Gastroesophageal sphincter (tissue), 4 donors: ENCODE results near the gene DLGAP3. TPM values are rescaled to one million over a fixed set of nuclear protein-coding genes. Genes with fewer than 3 reads are reported as not detected.

Source experiments
- ATAC-seq: fragments of 150-250 bp; one replicate; pipeline ENCODE4 v1.9.1; 2016; ENCODE audit warnings: mild to moderate bottlenecking, moderate library complexity
- H3K27ac ChIP-seq, 4 donors: fragments of 200-600 bp; sonication (generic) in 3 of 4; 1 replicate in 3 of 4; 2 replicates in 1 of 4; pipeline ENCODE4 v1.5.1; 2016 to 2019
- H3K27me3 ChIP-seq: fragments of 200-600 bp; sonication (generic); one replicate; pipeline ENCODE4 v1.5.1; 2019
- H3K36me3 ChIP-seq, 2 donors: fragments of 200-600 bp; sonication (generic); one replicate each; pipeline ENCODE4 v1.5.1; 2019; ENCODE audit warnings: control low read depth in 1 of 2
- H3K4me1 ChIP-seq, 3 donors: fragments of 200-600 bp; sonication (generic); 1 replicate in 2 of 3; 2 replicates in 1 of 3; pipeline ENCODE4 v1.5.1; 2016 to 2019; ENCODE audit warnings: control low read depth in 2 of 3
- H3K4me3 ChIP-seq, 2 donors: fragments of 200-600 bp; sonication (generic); one replicate each; pipeline ENCODE4 v1.5.1; 2019; ENCODE audit warnings: mild to moderate bottlenecking in 1 of 2, moderate library complexity in 1 of 2
- H3K9me3 ChIP-seq, 3 donors: fragments of 200-600 bp; sonication (generic); one replicate each; pipeline ENCODE4 v1.5.1; 2017 to 2019; ENCODE audit warnings: control low read depth in 2 of 3
- EP300 ChIP-seq: sonication (generic); formaldehyde crosslinking; IDR thresholded peaks from one replicate; pipeline ENCODE4 v1.6.1; 2017; ENCODE audit warnings: antibody characterized with exemption, mild to moderate bottlenecking
- POLR2A ChIP-seq, 2 donors: fragments of 450-650 bp; IDR thresholded peaks; one replicate each; pipeline ENCODE4 v1.6.1; 2017; ENCODE audit warnings: antibody characterized with exemption in 2 of 2, mild to moderate bottlenecking in 2 of 2, moderate library complexity in 1 of 2
- POLR2AphosphoS5 ChIP-seq: sonication (generic); formaldehyde crosslinking; IDR thresholded peaks from one replicate; pipeline ENCODE4 v1.6.1; 2017; ENCODE audit warnings: antibody characterized with exemption
- WGBS, 2 donors: methylation state at CpG; one replicate each; pipeline ENCODE4 v1.1.5; 2018; ENCODE audit warnings: low coverage in 1 of 2; 5-methylcytosine and 5-hydroxymethylcytosine counted together
- total RNA-seq, 4 donors: library from RNA; depleted of rRNA; stranded (reverse); fragments of >200 nt; gene quantifications; one replicate each; pipeline ENCODE4 v1.1.0, GENCODE V29; 2016
- TF ChIP-seq, protein P1 (sequence below), 4 experiments: fragments of 200-600 bp in 2 of 4; fragments of 450-650 bp in 2 of 4; sonication (generic) in 1 of 4; IDR thresholded peaks; one replicate each; pipeline ENCODE4 v1.5.1; 2017 to 2019; ENCODE audit warnings: antibody characterized with exemption in 4 of 4, mild to moderate bottlenecking in 2 of 4, moderate library complexity in 2 of 4

Gene DLGAP3, protein sequence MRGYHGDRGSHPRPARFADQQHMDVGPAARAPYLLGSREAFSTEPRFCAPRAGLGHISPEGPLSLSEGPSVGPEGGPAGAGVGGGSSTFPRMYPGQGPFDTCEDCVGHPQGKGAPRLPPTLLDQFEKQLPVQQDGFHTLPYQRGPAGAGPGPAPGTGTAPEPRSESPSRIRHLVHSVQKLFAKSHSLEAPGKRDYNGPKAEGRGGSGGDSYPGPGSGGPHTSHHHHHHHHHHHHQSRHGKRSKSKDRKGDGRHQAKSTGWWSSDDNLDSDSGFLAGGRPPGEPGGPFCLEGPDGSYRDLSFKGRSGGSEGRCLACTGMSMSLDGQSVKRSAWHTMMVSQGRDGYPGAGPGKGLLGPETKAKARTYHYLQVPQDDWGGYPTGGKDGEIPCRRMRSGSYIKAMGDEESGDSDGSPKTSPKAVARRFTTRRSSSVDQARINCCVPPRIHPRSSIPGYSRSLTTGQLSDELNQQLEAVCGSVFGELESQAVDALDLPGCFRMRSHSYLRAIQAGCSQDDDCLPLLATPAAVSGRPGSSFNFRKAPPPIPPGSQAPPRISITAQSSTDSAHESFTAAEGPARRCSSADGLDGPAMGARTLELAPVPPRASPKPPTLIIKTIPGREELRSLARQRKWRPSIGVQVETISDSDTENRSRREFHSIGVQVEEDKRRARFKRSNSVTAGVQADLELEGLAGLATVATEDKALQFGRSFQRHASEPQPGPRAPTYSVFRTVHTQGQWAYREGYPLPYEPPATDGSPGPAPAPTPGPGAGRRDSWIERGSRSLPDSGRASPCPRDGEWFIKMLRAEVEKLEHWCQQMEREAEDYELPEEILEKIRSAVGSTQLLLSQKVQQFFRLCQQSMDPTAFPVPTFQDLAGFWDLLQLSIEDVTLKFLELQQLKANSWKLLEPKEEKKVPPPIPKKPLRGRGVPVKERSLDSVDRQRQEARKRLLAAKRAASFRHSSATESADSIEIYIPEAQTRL
- under 1 TPM in 2 of 4 donors, not detected in 2; 0.12 to 0.13 TPM for total RNA-seq

DNA sequence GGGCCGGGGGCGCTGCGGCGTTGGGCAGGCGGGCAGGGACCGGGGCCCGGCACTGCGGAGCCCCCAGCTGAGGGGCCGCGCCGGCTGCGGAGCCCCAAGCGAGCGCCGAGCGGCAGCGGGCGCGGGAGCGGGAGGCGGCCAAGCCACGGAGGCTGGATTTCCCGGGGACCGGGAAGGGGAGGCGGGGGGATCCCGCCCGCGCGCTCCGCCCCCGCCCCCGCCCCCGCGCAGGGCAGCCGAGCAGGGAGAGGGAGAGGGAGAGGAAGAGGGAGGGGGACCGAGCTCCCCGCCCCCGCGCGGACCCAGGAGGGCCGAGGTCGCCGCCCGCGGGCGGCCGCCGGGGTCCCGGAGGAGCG, at the start of gene DLGAP3:
TSS of gene DLGAP3 (minus strand) at position 154 of the 356 bp plus-strand sequence. CDS start 24,267 bp downstream, outside the sequence.
- Histone ChIP-seq H3K27me3 (peaks cover 70% of the 10 kb centered on the region), H3K27ac (no peak within 1 kb of the TSS), H3K36me3 (no peaks in the 10 kb centered on the region), H3K4me3 (peak within 1 kb of the TSS in 1 of 2 donors; percentile 52), H3K4me1 (peaks cover 0 to 23% (median 11%) of the 10 kb centered on the region in 3 donors), H3K9me3 (no peaks in the 10 kb centered on the region)
- ATAC-seq, result no peak
- no CpG with 5 or more reads among the region's 50 CpGs for WGBS, 2 donors
- TF ChIP-seq, protein P1, sequence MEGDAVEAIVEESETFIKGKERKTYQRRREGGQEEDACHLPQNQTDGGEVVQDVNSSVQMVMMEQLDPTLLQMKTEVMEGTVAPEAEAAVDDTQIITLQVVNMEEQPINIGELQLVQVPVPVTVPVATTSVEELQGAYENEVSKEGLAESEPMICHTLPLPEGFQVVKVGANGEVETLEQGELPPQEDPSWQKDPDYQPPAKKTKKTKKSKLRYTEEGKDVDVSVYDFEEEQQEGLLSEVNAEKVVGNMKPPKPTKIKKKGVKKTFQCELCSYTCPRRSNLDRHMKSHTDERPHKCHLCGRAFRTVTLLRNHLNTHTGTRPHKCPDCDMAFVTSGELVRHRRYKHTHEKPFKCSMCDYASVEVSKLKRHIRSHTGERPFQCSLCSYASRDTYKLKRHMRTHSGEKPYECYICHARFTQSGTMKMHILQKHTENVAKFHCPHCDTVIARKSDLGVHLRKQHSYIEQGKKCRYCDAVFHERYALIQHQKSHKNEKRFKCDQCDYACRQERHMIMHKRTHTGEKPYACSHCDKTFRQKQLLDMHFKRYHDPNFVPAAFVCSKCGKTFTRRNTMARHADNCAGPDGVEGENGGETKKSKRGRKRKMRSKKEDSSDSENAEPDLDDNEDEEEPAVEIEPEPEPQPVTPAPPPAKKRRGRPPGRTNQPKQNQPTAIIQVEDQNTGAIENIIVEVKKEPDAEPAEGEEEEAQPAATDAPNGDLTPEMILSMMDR (IDR thresholded peaks at IDR 0.05), result no peak
- TF ChIP-seq POLR2AphosphoS5, result no peak
- no peak for TF ChIP-seq POLR2A (IDR thresholded peaks at IDR 0.05)
- no peak for TF ChIP-seq EP300

DNA sequence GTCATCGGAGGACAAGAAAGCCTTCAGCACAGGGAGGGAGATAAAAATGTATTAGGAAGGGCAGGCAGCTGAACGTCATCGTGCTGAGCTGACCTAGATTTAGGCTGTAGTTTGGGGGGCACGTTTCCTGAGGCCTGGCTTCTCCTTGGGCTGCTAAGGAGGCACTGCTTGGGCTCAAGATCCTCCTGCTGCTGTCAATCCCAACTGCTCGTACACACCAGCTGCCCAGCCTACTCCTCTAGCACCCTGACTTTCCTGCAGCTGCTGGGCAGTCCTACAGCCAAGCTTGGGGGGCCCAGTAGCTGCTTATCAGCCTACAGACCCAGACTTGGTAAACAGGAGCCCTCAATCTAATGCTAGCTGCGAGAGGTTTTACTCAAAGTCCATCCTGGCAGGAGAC, 49.5 kb upstream of the DLGAP3 start:
- Histone ChIP-seq H3K9me3 (no peaks in the 10 kb centered on the region), H3K4me1 (peaks cover 0 to 25% (median 7%) of the 10 kb centered on the region in 3 donors), H3K27ac (no peak overlapping the region), H3K27me3 (no peaks in the 10 kb centered on the region), H3K36me3 (peaks cover 0 to 41% of the 10 kb centered on the region in 2 donors), H3K4me3 (no peak overlapping the region)
- 30% methylated on average over 5 of the region's 6 CpGs; no CpG with 5 or more reads in 1 of the 2 donors for WGBS, 2 donors
- TF ChIP-seq POLR2A (IDR thresholded peaks at IDR 0.05), result no peak
- TF ChIP-seq, protein P1 (IDR thresholded peaks at IDR 0.05), result no peak
- no peak for TF ChIP-seq POLR2AphosphoS5
- TF ChIP-seq EP300, result no peak
- no peak for ATAC-seq

DNA sequence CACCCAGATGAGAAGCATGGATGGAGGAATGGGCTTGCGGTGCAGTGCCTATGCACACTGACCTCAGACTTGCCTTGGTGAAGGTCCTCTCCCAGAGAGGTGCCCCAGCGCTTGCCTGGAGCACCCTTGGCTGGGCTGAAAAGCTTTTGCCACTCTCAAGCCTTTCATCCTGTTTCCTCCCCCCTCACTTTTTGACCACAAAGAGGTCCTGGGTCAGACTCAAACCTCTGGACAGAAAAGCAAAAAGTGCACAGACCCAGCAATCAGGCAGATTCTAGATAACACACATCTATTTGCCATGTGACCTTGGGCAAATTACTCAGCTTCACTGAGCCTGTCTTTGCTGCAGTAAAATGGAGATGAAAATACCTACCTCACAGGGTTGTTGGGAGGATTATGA, 48.4 kb upstream of the DLGAP3 start:
- H3K27ac ChIP-seq, result no peak overlapping the region
- peaks cover 0 to 39% of the 10 kb centered on the region in 2 donors for H3K36me3 ChIP-seq
- H3K4me3 ChIP-seq, result no peak overlapping the region
- no peak for TF ChIP-seq POLR2AphosphoS5
- TF ChIP-seq, protein P1 (IDR thresholded peaks at IDR 0.05), result no peak
- no peak for TF ChIP-seq POLR2A (IDR thresholded peaks at IDR 0.05)
- no peak for TF ChIP-seq EP300
- no peak for ATAC-seq
- no peaks in the 10 kb centered on the region for H3K9me3 ChIP-seq
- WGBS, 2 donors, result 70% methylated on average over 2 of the region's 2 CpGs; no CpG with 5 or more reads in 1 of the 2 donors
- peaks cover 0 to 15% (median 0%) of the 10 kb centered on the region in 3 donors for H3K4me1 ChIP-seq
- no peaks in the 10 kb centered on the region for H3K27me3 ChIP-seq

DNA sequence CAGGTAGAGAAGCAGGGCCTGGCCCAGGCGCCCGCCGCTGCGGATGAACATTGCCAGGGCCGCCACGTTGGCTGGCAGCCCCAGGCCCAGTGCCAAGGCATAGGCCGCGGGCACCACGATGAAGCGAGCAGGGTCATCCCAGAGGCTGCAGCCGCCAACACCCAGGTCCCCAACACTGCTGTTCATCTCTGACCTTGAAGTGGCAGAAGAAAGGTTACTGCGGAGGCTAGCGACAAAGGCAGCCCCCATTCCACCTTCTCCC, 47.7 kb upstream of the DLGAP3 start:
- no peak for ATAC-seq
- H3K4me1 ChIP-seq, result peaks cover 0 to 9% (median 0%) of the 10 kb centered on the region in 3 donors
- no CpG with 5 or more reads among the region's 13 CpGs for WGBS, 2 donors

More for the DNA sequence above, 47.7 kb upstream of the DLGAP3 start:
- Histone ChIP-seq H3K27ac (no peak overlapping the region), H3K27me3 (no peaks in the 10 kb centered on the region), H3K9me3 (no peaks in the 10 kb centered on the region), H3K36me3 (peaks cover 0 to 32% of the 10 kb centered on the region in 2 donors), H3K4me3 (no peak overlapping the region)
- no peak for TF ChIP-seq POLR2AphosphoS5
- TF ChIP-seq POLR2A (IDR thresholded peaks at IDR 0.05), result no peak
- TF ChIP-seq EP300, result no peak
- TF ChIP-seq, protein P1 (IDR thresholded peaks at IDR 0.05), result no peak
